Measurements from ENCODE around the gene NELL1. TPM values are rescaled to one million over a fixed set of nuclear protein-coding genes. Genes with fewer than 3 reads are reported as not detected.

NELL1 gene
- total RNA-seq, 4 donors from 2014 or later = 0.27 TPM; not detected in 3

- Histone ChIP-seq H3K4me1 (no peaks in the 10 kb centered on the region), H3K36me3 (no peaks in the 10 kb centered on the region), H3K27ac (no peak overlapping the region), H3K4me3 (no peak overlapping the region), H3K9me3 (no peaks in the 10 kb centered on the region), H3K27me3 (no peaks in the 10 kb centered on the region)
- in situ Hi-C loops (cut with MboI; ENCODE audit: low pct_ligation_motif_present in 1 of 4, low pct_unique_long_range_greater_than_20kb in 1 of 4, low sequenced_read_pairs in 3 of 4) (no loop called here), intact Hi-C loops (cut with DNase I; ENCODE audit: low total_unique reads) (no loop called here)
- no peak for DNase-seq
- no peak for TF ChIP-seq POLR2A (IDR thresholded peaks at IDR 0.05)
- no peak for TF ChIP-seq POLR2AphosphoS5 (IDR thresholded peaks at IDR 0.05)
- TF ChIP-seq CTCF (IDR thresholded peaks at IDR 0.05) = no peak
- TF ChIP-seq EP300 (IDR thresholded peaks at IDR 0.05; ENCODE audit: low read depth) = no peak
- 81 to 83% methylated on average over 3 of the region's 3 CpGs for WGBS, 2 donors (ENCODE audit: low coverage in 1 of 2)
Measured at GRCh38 chr11:21554284-21554683, 884.9 kb downstream of the NELL1 start.

DNA sequence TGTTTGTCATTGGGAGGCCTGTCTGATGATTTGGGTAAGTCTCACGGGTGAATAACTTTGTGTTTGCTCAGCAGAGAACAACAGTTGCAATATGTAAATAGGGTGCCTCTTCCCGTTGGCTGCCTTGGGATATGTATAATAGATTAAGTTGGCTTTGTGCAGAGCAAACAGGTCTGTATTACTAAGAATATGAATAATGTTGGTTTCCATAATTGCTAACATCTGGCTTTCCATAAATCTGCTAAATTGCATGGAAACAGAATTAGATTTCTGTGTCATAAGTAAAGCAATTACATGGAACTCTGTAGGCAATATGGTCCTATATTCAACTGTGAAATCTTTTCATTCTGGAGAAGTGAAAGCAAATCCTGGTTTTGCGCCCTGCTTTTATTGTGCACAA, 887.5 kb downstream of the NELL1 start:
- 61 to 68% methylated on average over 3 of the region's 3 CpGs for WGBS, 2 donors (ENCODE audit: low coverage in 1 of 2)
- in situ Hi-C loops (cut with MboI; ENCODE audit: low pct_ligation_motif_present in 1 of 4, low pct_unique_long_range_greater_than_20kb in 1 of 4, low sequenced_read_pairs in 3 of 4) = no loop called here
- no peak for TF ChIP-seq EP300 (IDR thresholded peaks at IDR 0.05; ENCODE audit: low read depth)
- no peak for TF ChIP-seq POLR2AphosphoS5 (IDR thresholded peaks at IDR 0.05)
- TF ChIP-seq CTCF (IDR thresholded peaks at IDR 0.05) = no peak
- no peak for TF ChIP-seq POLR2A (IDR thresholded peaks at IDR 0.05)

DNA sequence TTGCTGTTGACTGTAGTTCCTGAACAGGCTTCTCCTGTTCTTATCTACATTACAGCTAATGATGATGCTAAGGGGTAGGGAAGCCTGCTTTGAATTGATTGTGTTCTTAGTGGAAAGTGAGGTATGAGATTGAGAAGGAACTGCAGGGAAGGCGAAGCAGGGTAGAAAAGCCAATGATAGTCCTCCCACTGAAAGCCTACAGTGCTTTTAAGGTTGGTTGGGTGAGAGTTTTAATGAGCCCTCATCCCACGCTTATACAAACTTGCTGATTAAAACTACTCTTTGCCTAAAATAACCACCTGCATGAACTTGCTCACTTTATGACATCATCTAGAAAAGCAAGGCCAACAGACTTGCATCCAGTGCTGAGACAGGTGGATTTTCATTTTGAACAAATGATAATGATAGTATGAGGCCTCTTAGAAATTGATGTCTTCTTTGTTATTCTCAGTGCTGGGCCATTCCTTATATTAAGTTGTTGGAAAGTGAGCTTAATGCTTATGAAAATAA, 891.1 kb downstream of the NELL1 start:
- 65% methylated on average over 2 of the region's 2 CpGs; no CpG with 5 or more reads in 1 of the 2 donors for WGBS, 2 donors (ENCODE audit: low coverage in 1 of 2)
- in situ Hi-C loops (cut with MboI; ENCODE audit: low pct_ligation_motif_present in 1 of 4, low pct_unique_long_range_greater_than_20kb in 1 of 4, low sequenced_read_pairs in 3 of 4) = no loop called here
- no peak overlapping the region for H3K27ac ChIP-seq
- H3K27me3 ChIP-seq = no peaks in the 10 kb centered on the region
- no peak overlapping the region for H3K4me3 ChIP-seq
- H3K36me3 ChIP-seq = no peaks in the 10 kb centered on the region
- TF ChIP-seq POLR2A (IDR thresholded peaks at IDR 0.05) (no peak), EP300 (IDR thresholded peaks at IDR 0.05; ENCODE audit: low read depth) (no peak), POLR2AphosphoS5 (IDR thresholded peaks at IDR 0.05) (no peak), CTCF (IDR thresholded peaks at IDR 0.05) (no peak)
- H3K9me3 ChIP-seq = no peaks in the 10 kb centered on the region
- H3K4me1 ChIP-seq = no peaks in the 10 kb centered on the region
- no peak for DNase-seq
- intact Hi-C loops (cut with DNase I; ENCODE audit: low total_unique reads) = no loop called here

More for the DNA sequence above, 887.5 kb downstream of the NELL1 start:
- intact Hi-C loops (cut with DNase I; ENCODE audit: low total_unique reads) = no loop called here
- H3K9me3 ChIP-seq = no peaks in the 10 kb centered on the region
- no peak overlapping the region for H3K27ac ChIP-seq
- no peaks in the 10 kb centered on the region for H3K4me1 ChIP-seq
- H3K36me3 ChIP-seq = no peaks in the 10 kb centered on the region
- H3K27me3 ChIP-seq = no peaks in the 10 kb centered on the region
- no peak for DNase-seq
- H3K4me3 ChIP-seq = no peak overlapping the region

- no peak for DNase-seq
- no peaks in the 10 kb centered on the region for H3K36me3 ChIP-seq
- no peak for TF ChIP-seq POLR2A (IDR thresholded peaks at IDR 0.05)
- no peak for TF ChIP-seq CTCF (IDR thresholded peaks at IDR 0.05)
- TF ChIP-seq EP300 (IDR thresholded peaks at IDR 0.05; ENCODE audit: low read depth) = no peak
- no peak for TF ChIP-seq POLR2AphosphoS5 (IDR thresholded peaks at IDR 0.05)
- no peaks in the 10 kb centered on the region for H3K27me3 ChIP-seq
- H3K4me3 ChIP-seq = no peak overlapping the region
- no peaks in the 10 kb centered on the region for H3K4me1 ChIP-seq
- WGBS, 2 donors (ENCODE audit: low coverage in 1 of 2) = 60 to 83% methylated on average over 1 of the region's 1 CpG
- intact Hi-C loops (cut with DNase I; ENCODE audit: low total_unique reads) = no loop called here
- no peak overlapping the region for H3K27ac ChIP-seq
- no peaks in the 10 kb centered on the region for H3K9me3 ChIP-seq
- in situ Hi-C loops (cut with MboI; ENCODE audit: low pct_ligation_motif_present in 1 of 4, low pct_unique_long_range_greater_than_20kb in 1 of 4, low sequenced_read_pairs in 3 of 4) = no loop called here
Measured at GRCh38 chr11:21561581-21561980, 892.2 kb downstream of the NELL1 start.

Data from transverse colon (tissue), 4 donors.